ENCODE measurements around the gene ADAMTSL2.

DNA sequence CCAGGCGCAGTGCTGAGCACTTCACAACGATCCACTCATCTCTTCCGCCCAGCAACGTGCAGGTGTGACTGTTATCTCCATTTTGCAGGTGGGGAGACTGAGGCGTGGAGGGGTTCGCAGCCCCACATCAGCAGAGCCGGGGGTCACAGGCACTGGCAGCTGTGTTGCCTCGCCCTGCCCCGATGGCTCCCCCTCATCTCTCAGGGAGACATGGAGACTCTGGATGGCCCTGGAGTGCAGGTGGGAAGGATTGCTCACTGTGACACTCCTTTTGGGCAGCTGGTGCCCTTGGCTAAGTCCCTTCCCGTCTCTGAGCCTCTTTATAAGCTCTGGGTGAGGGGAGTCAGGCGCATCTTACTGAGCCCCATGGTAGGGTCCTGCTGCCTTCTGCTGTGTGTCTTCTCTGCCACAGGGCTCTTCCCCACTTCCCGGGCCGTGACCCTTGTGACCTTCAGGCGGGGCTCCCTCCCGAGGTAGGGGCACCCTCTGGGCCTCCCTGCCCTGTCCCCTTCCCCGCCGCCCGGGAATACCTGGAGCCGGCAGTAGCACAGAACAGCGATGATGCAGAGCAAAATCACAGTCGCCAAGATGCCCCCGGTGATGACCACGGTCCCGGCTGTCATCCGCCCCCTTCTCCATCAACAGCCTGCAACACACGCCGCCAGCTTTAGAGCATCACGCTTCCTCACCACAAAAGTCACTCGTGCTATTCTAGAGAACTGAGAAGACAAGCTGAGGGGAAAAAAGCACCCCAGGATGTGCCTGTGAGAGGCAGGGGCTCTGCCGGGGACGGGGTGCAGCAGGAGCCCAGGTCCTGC is 45.3 kb downstream of the ADAMTSL2 start:
- no peak for TF ChIP-seq CTCF (IDR thresholded peaks at IDR 0.05)
- TF ChIP-seq POLR2A (IDR thresholded peaks at IDR 0.05): no peak

Data from ovary (tissue), 3 donors.